A549 (cell line): ENCODE measurements around the gene CNPY4. TPM values are rescaled to one million over a fixed set of nuclear protein-coding genes. Genes with fewer than 3 reads are reported as not detected.

Source experiments
- ATAC-seq, 2 experiments: fragments of 200-7000 bp in 1 of 2; fragments of >200 bp in 1 of 2; cut with Nextera tagmentation in 1 of 2; cut with Tn5 transposase in 1 of 2; 3 replicates each; pipeline versions ENCODE4 v1.8.0 to v1.9.1; 2018 to 2020; ENCODE audit warnings: mild to moderate bottlenecking in 1 of 2, moderate library complexity in 1 of 2
- CTCF ChIA-PET: fragments of 300-600 bp; sonication (Branson Sonifier 250); formaldehyde crosslinking; extraction: SDS; loops from one replicate; lab custom pipeline; 2021; ENCODE audit warnings: antibody characterized with exemption, inconsistent platforms; lab: Yijun Ruan, JAX
- POLR2A ChIA-PET: fragments of 350-600 bp; formaldehyde crosslinking; extraction: SDS; loops from one replicate; lab custom pipeline; 2021; ENCODE audit warnings: antibody characterized with exemption, inconsistent platforms; lab: Yijun Ruan, JAX
- DNase-seq, 2 experiments: peaks; one replicate each; pipeline versions ENCODE4 v3.0.0 to v3.0.0-alpha.2; 2011 to 2016; ENCODE audit warnings: low read depth in 1 of 2, low spot score in 1 of 2
- FAIRE-seq: peaks from 2 replicates; lab custom pipeline; 2011; peaks lifted over from hg19 to GRCh38; lab: Jason Lieb, UNC
- H3K27ac ChIP-seq, 2 experiments: fragments of >200 bp; sonication (Bioruptor Twin); formaldehyde crosslinking; 3 replicates each; pipeline ENCODE4 v1.5.1; 2016 to 2017
- H3K4me1 ChIP-seq: fragments of >200 bp; sonication (Bioruptor Twin); formaldehyde crosslinking; 3 replicates; pipeline ENCODE4 v1.6.1; 2016
- H3K4me2 ChIP-seq: fragments of >200 bp; sonication (Bioruptor Twin); formaldehyde crosslinking; 3 replicates; pipeline ENCODE4 v1.6.1; 2016
- H3K4me3 ChIP-seq: fragments of >200 bp; sonication (Bioruptor Twin); formaldehyde crosslinking; 3 replicates; pipeline ENCODE4 v1.5.1; 2016
- H3K9me3 ChIP-seq: fragments of >200 bp; sonication (Bioruptor Twin); formaldehyde crosslinking; 3 replicates; pipeline ENCODE4 v1.6.1; 2016
- ATOH8 ChIP-seq: fragments of 250-450 bp; sonication (Bioruptor Pico); IDR thresholded peaks from 2 replicates; pipeline ENCODE4 v1.5.0; 2020; ENCODE audit warnings: low read depth, mild to moderate bottlenecking, moderate library complexity
- BCL3 ChIP-seq: fragments of >200 bp; sonication (Bioruptor Twin); formaldehyde crosslinking; IDR thresholded peaks from 3 replicates; pipeline ENCODE4 v1.6.1; 2016
- BHLHE40 ChIP-seq: IDR thresholded peaks from 2 replicates; pipeline ENCODE4 v1.6.1; 2012; ENCODE audit warnings: low read depth, low read length, inconsistent platforms
- CBX8 ChIP-seq: fragments of 200-600 bp; sonication (generic); IDR thresholded peaks from 2 replicates; pipeline ENCODE4 v1.6.1; 2016
- CEBPB ChIP-seq, 2 experiments: fragments of >200 bp in 1 of 2; sonication (Bioruptor Twin) in 1 of 2; formaldehyde crosslinking in 1 of 2; IDR thresholded peaks; 2 replicates each; pipeline ENCODE4 v1.6.1; 2012 to 2016
- CHD2 ChIP-seq: fragments of 150-350 bp; IDR thresholded peaks from 2 replicates; pipeline ENCODE4 v1.6.1; 2014; ENCODE audit warnings: low read length; ENCODE audit not compliant: partially characterized antibody
- CHD4 ChIP-seq: fragments of 200-600 bp; sonication (generic); IDR thresholded peaks from 2 replicates; pipeline ENCODE4 v1.6.1; 2016; ENCODE audit warnings: antibody characterized with exemption, mild to moderate bottlenecking, borderline replicate concordance
- EHMT2 ChIP-seq: fragments of 200-600 bp; sonication (generic); IDR thresholded peaks from 2 replicates; pipeline ENCODE4 v1.6.1; 2016; ENCODE audit warnings: antibody characterized with exemption, low read depth, mild to moderate bottlenecking, moderate library complexity
- ELK1 ChIP-seq: fragments of 150-350 bp; IDR thresholded peaks from 2 replicates; pipeline ENCODE4 v1.6.1; 2014; ENCODE audit warnings: low read depth, mild to moderate bottlenecking, low read length
- EP300 ChIP-seq, 2 experiments: fragments of >200 bp; sonication (Bioruptor Twin); formaldehyde crosslinking; IDR thresholded peaks; 2 replicates in 1 of 2; 3 replicates in 1 of 2; pipeline ENCODE4 v1.6.1; 2016 to 2017
- FOSB ChIP-seq: fragments of 250-450 bp; sonication (Bioruptor Pico); IDR thresholded peaks from 2 replicates; pipeline ENCODE4 v1.5.0; 2020; ENCODE audit warnings: mild to moderate bottlenecking, moderate library complexity
- GATA3 ChIP-seq: IDR thresholded peaks from 2 replicates; pipeline ENCODE4 v1.6.1; 2012; ENCODE audit warnings: borderline replicate concordance
- HEYL ChIP-seq: fragments of 250-450 bp; sonication (Bioruptor Pico); IDR thresholded peaks from 2 replicates; pipeline ENCODE4 v1.8.0; 2021; ENCODE audit warnings: mild to moderate bottlenecking, moderate library complexity
- MAX ChIP-seq: IDR thresholded peaks from 2 replicates; pipeline ENCODE4 v1.6.1; 2012
- MYC ChIP-seq: IDR thresholded peaks from 2 replicates; pipeline ENCODE4 v1.6.1; 2012; ENCODE audit warnings: mild to moderate bottlenecking, inconsistent platforms, low read length, improper control_type of control experiment, borderline replicate concordance
- NR3C1 ChIP-seq: fragments of >200 bp; sonication (Bioruptor Twin); formaldehyde crosslinking; IDR thresholded peaks from 3 replicates; pipeline ENCODE4 v1.6.1; 2017
- PBX3 ChIP-seq: IDR thresholded peaks from 2 replicates; pipeline ENCODE4 v1.6.1; 2012
- PHF8 ChIP-seq: fragments of 200-600 bp; sonication (generic); IDR thresholded peaks from 2 replicates; pipeline ENCODE4 v1.6.1; 2016; ENCODE audit warnings: low read depth, mild to moderate bottlenecking, antibody characterized with exemption, moderate library complexity, borderline replicate concordance
- POLR2A ChIP-seq: IDR thresholded peaks from 2 replicates; pipeline ENCODE4 v1.6.1; 2012; ENCODE audit warnings: mild to moderate bottlenecking, low read length
- POLR2AphosphoS2 ChIP-seq: conservative IDR thresholded peaks from 2 replicates; pipeline ENCODE4 v1.6.1; 2012; ENCODE audit warnings: low read length, improper control_type of control experiment, inconsistent platforms
- RAD21 ChIP-seq, 2 experiments: fragments of >200 bp in 1 of 2; sonication (Bioruptor Twin) in 1 of 2; formaldehyde crosslinking in 1 of 2; IDR thresholded peaks in 1 of 2; conservative IDR thresholded peaks in 1 of 2; 2 replicates in 1 of 2; 3 replicates in 1 of 2; pipeline ENCODE4 v1.6.1; 2012 to 2018; ENCODE audit warnings: inconsistent platforms in 1 of 2
- RARB ChIP-seq: fragments of 250-450 bp; sonication (Bioruptor Pico); IDR thresholded peaks from 2 replicates; pipeline ENCODE4 v1.8.0; 2021; ENCODE audit warnings: mild to moderate bottlenecking, moderate library complexity
- REST ChIP-seq: fragments of 200-600 bp; sonication (generic); IDR thresholded peaks from 2 replicates; pipeline ENCODE4 v1.6.1; 2016; ENCODE audit warnings: antibody characterized with exemption, mild to moderate bottlenecking, moderate library complexity
- SMC3 ChIP-seq: fragments of >200 bp; sonication (Bioruptor Twin); formaldehyde crosslinking; IDR thresholded peaks from 3 replicates; pipeline ENCODE4 v1.6.1; 2018; ENCODE audit warnings: inconsistent platforms
- TP53 ChIP-seq: fragments of 250-450 bp; sonication (Bioruptor Pico); IDR thresholded peaks from 2 replicates; pipeline ENCODE4 v1.5.0; 2021; ENCODE audit warnings: mild to moderate bottlenecking, moderate library complexity
- USF2 ChIP-seq: fragments of 450-650 bp; IDR thresholded peaks from 2 replicates; pipeline ENCODE4 v1.6.1; 2014; ENCODE audit warnings: antibody characterized with exemption
- ZFP36 ChIP-seq: fragments of 450-650 bp; IDR thresholded peaks from 2 replicates; pipeline ENCODE4 v1.6.1; 2014; ENCODE audit warnings: borderline replicate concordance; ENCODE audit not compliant: partially characterized antibody
- WGBS: methylation state at CpG from one replicate; pipeline ENCODE4 v1.1.6; 2017; ENCODE audit errors: missing lambda C conversion rate; 5-methylcytosine and 5-hydroxymethylcytosine counted together
- polyA plus RNA-seq, 4 experiments: library from polyadenylated mRNA; depleted of rRNA in 3 of 4; stranded (reverse); fragments of >200 nt; fragmentation: RNase III in 1 of 4; extraction: RNeasy Plus Mini Kit Qiagen cat#74134 plus additional on column Dnase treatment in 1 of 4; gene quantifications; 2 replicates in 3 of 4; 3 replicates in 1 of 4; pipeline ENCODE4 v1.2.3, GENCODE V29; 2011 to 2017

CNPY4 gene
- polyA plus RNA-seq, 2 of the 4 experiments (the other 2 are of a cell fraction), result 11.7 to 22.8 TPM

GRCh38 chr7:100111156-100111555 is 8.3 kb upstream of the CNPY4 start:
- DNase-seq (no peak), ATAC-seq (no peak), FAIRE-seq (no peak)
- ChIA-PET CTCF (interaction anchor here (1.8 to 3.3 kb wide), 2 partner anchors 9 to 21 kb away, joined by 8 to 19 read pairs; partner anchors contain the start of genes AP4M1 and MCM7), POLR2A (interaction anchor here (3.0 kb wide), 1 partner anchor 10 kb away, joined by 19 read pairs; the partner anchor contains the start of genes AP4M1 and MCM7)
- no peak overlapping the region for H3K27ac ChIP-seq
- no peak overlapping the region for H3K4me2 ChIP-seq
- H3K9me3 ChIP-seq, result no peaks in the 10 kb centered on the region
- 92% methylated on average over 7 of the region's 7 CpGs for WGBS
- no peaks in the 10 kb centered on the region for H3K4me1 ChIP-seq
- no peak overlapping the region for H3K4me3 ChIP-seq
- no peak for TF ChIP-seq USF2
- no peak for TF ChIP-seq POLR2A
- no peak for TF ChIP-seq BCL3
- no peak for TF ChIP-seq MAX
- TF ChIP-seq POLR2AphosphoS2, result no peak
- TF ChIP-seq RARB (CRISPR knock-in tag), result no peak
- TF ChIP-seq CHD2, result no peak
- no peak for TF ChIP-seq PHF8
- no peak for TF ChIP-seq EP300 (IDR thresholded peaks at IDR 0.05)
- no peak for TF ChIP-seq CBX8
- no peak for TF ChIP-seq HEYL
- TF ChIP-seq ELK1, result no peak
- no peak for TF ChIP-seq CHD4
- TF ChIP-seq ATOH8 (CRISPR knock-in tag), result no peak

GRCh38 chr7:100111914-100112313 is 7.5 kb upstream of the CNPY4 start:
- no peak for FAIRE-seq
- ChIA-PET CTCF (interaction anchor here (1.8 to 3.3 kb wide), 2 partner anchors 10 to 20 kb away, joined by 8 to 19 read pairs; partner anchors contain the start of genes AP4M1 and MCM7), POLR2A (interaction anchor here (0.7 to 3.0 kb wide), 2 partner anchors 11 to 15 kb away, joined by 3 to 19 read pairs; partner anchors contain the start of genes AP4M1, MBLAC1 and MCM7)
- ATAC-seq, result peak in 1 of 2 experiments; percentile 6; a peak in 2 of 6 replicates
- H3K9me3 ChIP-seq, result no peaks in the 10 kb centered on the region
- no peak overlapping the region for H3K27ac ChIP-seq
- H3K4me1 ChIP-seq, result no peaks in the 10 kb centered on the region
- DNase-seq, result no peak
- no peak overlapping the region for H3K4me2 ChIP-seq
- WGBS, result 92% methylated on average over 12 of the region's 13 CpGs
- H3K4me3 ChIP-seq, result no peak overlapping the region
- no peak for TF ChIP-seq NR3C1
- TF ChIP-seq CEBPB (IDR thresholded peaks at IDR 0.05), result no peak
- TF ChIP-seq EHMT2, result no peak
- TF ChIP-seq PBX3, result no peak
- no peak for TF ChIP-seq SMC3
- TF ChIP-seq TP53 (CRISPR knock-in tag), result no peak
- no peak for TF ChIP-seq RARB (CRISPR knock-in tag)
- TF ChIP-seq FOSB (CRISPR knock-in tag), result no peak
- TF ChIP-seq PHF8, result no peak
- TF ChIP-seq MYC, result no peak
- no peak for TF ChIP-seq ATOH8 (CRISPR knock-in tag)
- TF ChIP-seq BHLHE40, result no peak
- TF ChIP-seq HEYL, result no peak
- TF ChIP-seq MAX, result no peak
- TF ChIP-seq RAD21 (conservative IDR thresholded peaks at IDR 0.05 in 1 of 2, IDR thresholded peaks at IDR 0.05 in 1 of 2), result no peak
- no peak for TF ChIP-seq GATA3
- TF ChIP-seq ZFP36, result no peak
- TF ChIP-seq REST, result no peak
